ENCODE results near the gene NHS.

GRCh38 chrX:17606231-17606630 lies 231.2 kb downstream of the NHS start:
- no peak for TF ChIP-seq CTCF (IDR thresholded peaks at IDR 0.05)
- no peak for TF ChIP-seq EP300 (IDR thresholded peaks at IDR 0.05)
- no peak for TF ChIP-seq POLR2A (IDR thresholded peaks at IDR 0.05)
